Measurements from ENCODE around the gene DGKG. TPM values are rescaled to one million over a fixed set of nuclear protein-coding genes. Genes with fewer than 3 reads are reported as not detected.
A peak's percentile ranks its signal among the peaks of the same experiment; 100 is the strongest.

Gene DGKG
- total and polyA plus RNA-seq, 4 donors = 2.1 to 13.7 (median 8.0) TPM

DNA sequence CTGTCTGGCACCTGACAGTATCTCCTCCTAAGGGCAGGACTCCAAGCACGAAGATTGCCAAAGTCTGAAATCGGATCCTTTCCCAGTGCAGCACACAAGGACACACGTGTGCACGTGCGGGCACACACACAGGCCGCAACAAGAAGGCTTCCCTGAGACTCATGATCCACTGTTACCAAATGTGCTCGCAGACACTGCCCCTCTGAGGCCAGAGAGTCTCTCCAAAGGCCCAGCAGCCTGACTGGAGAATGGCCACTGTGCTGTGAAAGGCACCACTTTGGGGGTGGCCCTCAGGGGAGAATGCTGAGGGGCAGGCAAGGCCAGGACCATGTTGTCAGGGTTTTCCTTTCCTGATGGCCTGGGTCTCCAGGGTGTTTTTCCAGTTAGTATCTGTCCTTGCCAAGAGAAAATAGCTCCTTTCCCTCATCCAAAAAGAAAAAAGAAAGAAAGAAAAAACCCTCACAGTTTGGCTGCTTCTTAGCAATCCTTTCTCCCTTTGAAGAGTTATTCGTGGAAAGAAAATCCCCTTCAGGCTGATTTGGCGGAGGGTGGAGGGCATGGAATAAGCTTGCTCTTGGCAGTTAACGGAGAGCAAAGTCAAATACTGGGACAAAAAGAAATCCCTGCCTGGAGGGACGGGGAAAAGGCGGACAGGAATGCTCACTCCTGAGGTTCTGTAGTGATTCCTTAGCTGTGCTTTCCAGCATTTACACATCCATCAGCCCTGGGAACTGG lies 141.0 kb downstream of the DGKG start:
- WGBS, 2 donors = 70 to 87% methylated on average over 12 of the region's 12 CpGs
- DNase-seq (peak in 1 of 3 donors; percentile 63), ATAC-seq (ENCODE audit: insufficient read depth, low FRiP score) (no peak)
- no peaks in the 10 kb centered on the region for H3K27me3 ChIP-seq (ENCODE audit: control insufficient read depth in 3 of 3, insufficient read depth in 3 of 3, low read length in 2 of 3)
- no peak overlapping the region for H3K9ac ChIP-seq (ENCODE audit: insufficient read depth in 1 of 2, low read length in 2 of 2)
- H3K9me3 ChIP-seq (ENCODE audit: control insufficient read depth in 4 of 4, insufficient read depth in 3 of 4, low read length in 3 of 4) = no peaks in the 10 kb centered on the region
- no peak for TF ChIP-seq CTCF (IDR thresholded peaks at IDR 0.05; ENCODE audit: control extremely low read depth, extremely low read depth)
- peaks cover 0 to 26% (median 2%) of the 10 kb centered on the region in 5 donors for H3K4me1 ChIP-seq (ENCODE audit: control insufficient read depth in 5 of 5, insufficient read depth in 5 of 5, low read length in 5 of 5)
- H3K36me3 ChIP-seq (ENCODE audit: control insufficient read depth in 4 of 4, insufficient read depth in 4 of 4, low read length in 4 of 4) = no peaks in the 10 kb centered on the region
- H3K27ac ChIP-seq (ENCODE audit: low read depth in 1 of 2, low read length in 1 of 2) = no peak overlapping the region
- H3K4me3 ChIP-seq = no peak overlapping the region

DNA sequence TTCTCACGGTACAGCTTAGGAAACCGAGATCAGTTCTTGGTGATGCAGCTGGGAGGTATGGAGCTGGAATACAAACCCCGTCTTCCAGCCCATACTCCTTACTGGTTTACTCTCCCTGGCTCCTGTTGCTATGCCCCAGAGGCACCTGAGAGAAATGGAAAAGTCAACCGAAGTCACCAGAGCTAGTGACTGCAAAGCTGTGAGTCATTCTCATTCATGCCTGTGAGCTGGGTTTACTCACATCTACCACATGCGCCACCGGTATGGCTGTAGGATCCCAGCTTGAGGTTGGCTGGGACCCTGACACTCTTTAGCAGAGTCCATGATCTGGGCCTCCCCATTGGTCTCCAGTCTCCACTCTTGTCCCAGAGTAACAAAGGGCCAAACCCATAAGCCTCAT lies 141.7 kb downstream of the DGKG start:
- TF ChIP-seq CTCF (IDR thresholded peaks at IDR 0.05; ENCODE audit: control extremely low read depth, extremely low read depth) = no peak
- 93 to 96% methylated on average over 6 of the region's 6 CpGs for WGBS, 2 donors
- no peak overlapping the region for H3K9ac ChIP-seq (ENCODE audit: insufficient read depth in 1 of 2, low read length in 2 of 2)

GRCh38 chr3:186219211-186219638 lies 142.8 kb downstream of the DGKG start:
- no peak for TF ChIP-seq CTCF (IDR thresholded peaks at IDR 0.05; ENCODE audit: control extremely low read depth, extremely low read depth)
- ATAC-seq (ENCODE audit: insufficient read depth, low FRiP score) (no peak), DNase-seq (peak in 1 of 3 donors; percentile 33)
- WGBS, 2 donors = 77 to 88% methylated on average over 7 of the region's 7 CpGs
- Histone ChIP-seq H3K4me1 (ENCODE audit: control insufficient read depth in 5 of 5, insufficient read depth in 5 of 5, low read length in 5 of 5) (peaks cover 0 to 26% (median 2%) of the 10 kb centered on the region in 5 donors), H3K9ac (ENCODE audit: insufficient read depth in 1 of 2, low read length in 2 of 2) (no peak overlapping the region), H3K27me3 (ENCODE audit: control insufficient read depth in 3 of 3, insufficient read depth in 3 of 3, low read length in 2 of 3) (no peaks in the 10 kb centered on the region), H3K36me3 (ENCODE audit: control insufficient read depth in 4 of 4, insufficient read depth in 4 of 4, low read length in 4 of 4) (no peaks in the 10 kb centered on the region), H3K9me3 (ENCODE audit: control insufficient read depth in 4 of 4, insufficient read depth in 3 of 4, low read length in 3 of 4) (no peaks in the 10 kb centered on the region), H3K4me3 (no peak overlapping the region), H3K27ac (ENCODE audit: low read depth in 1 of 2, low read length in 1 of 2) (no peak overlapping the region)

More for the DNA sequence above, 141.7 kb downstream of the DGKG start:
- peaks cover 0 to 26% (median 2%) of the 10 kb centered on the region in 5 donors for H3K4me1 ChIP-seq (ENCODE audit: control insufficient read depth in 5 of 5, insufficient read depth in 5 of 5, low read length in 5 of 5)
- no peak overlapping the region for H3K4me3 ChIP-seq
- H3K9me3 ChIP-seq (ENCODE audit: control insufficient read depth in 4 of 4, insufficient read depth in 3 of 4, low read length in 3 of 4) = no peaks in the 10 kb centered on the region
- no peaks in the 10 kb centered on the region for H3K27me3 ChIP-seq (ENCODE audit: control insufficient read depth in 3 of 3, insufficient read depth in 3 of 3, low read length in 2 of 3)
- DNase-seq (no peak), ATAC-seq (ENCODE audit: insufficient read depth, low FRiP score) (no peak)
- H3K36me3 ChIP-seq (ENCODE audit: control insufficient read depth in 4 of 4, insufficient read depth in 4 of 4, low read length in 4 of 4) = no peaks in the 10 kb centered on the region
- no peak overlapping the region for H3K27ac ChIP-seq (ENCODE audit: low read depth in 1 of 2, low read length in 1 of 2)
